ENCODE data around the gene SCGB1A1. TPM values are rescaled to one million over a fixed set of nuclear protein-coding genes. Genes with fewer than 3 reads are reported as not detected.
"Not testable (repeated sequence)": the region's sequence is repeated elsewhere in the genome, so short reads cannot be mapped to it uniquely, and the experiment has no call there.

SCGB1A1 gene
- polyA plus RNA-seq, 3 donors: not detected

DNA sequence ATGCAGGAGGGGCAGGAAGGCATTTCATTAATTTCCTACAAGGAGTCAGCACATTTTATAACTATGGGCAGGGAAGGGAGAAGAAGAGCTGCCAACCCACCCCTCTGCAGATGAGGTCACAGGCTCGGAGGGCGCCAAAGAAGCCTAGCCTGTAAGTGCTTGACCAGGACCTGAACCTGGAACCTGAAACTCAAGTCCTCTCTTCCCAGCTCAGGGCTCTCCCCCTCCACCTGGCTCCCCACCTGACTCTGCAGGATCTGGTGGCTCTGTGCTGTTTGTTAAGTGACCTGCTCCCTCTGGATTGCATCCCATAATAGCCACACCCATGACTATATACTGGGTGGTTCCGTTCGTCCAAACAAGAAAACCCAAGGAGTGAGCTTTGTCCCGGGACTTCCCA lies 27.3 kb downstream of the SCGB1A1 start:
- Histone ChIP-seq H3K9ac (ENCODE audit: insufficient read depth, low read length, poor library complexity, severe bottlenecking) (no peak overlapping the region), H3K79me2 (ENCODE audit: insufficient read depth, low read length) (no peaks in the 10 kb centered on the region), H3K4me3 (replicated peaks in 1 of 3; ENCODE audit: low read depth in 2 of 3, low read length in 3 of 3) (no peak overlapping the region), H3K4me2 (replicated peaks; ENCODE audit: extremely low read depth, low read length, poor library complexity, severe bottlenecking) (no peak overlapping the region), H3K4me1 (ENCODE audit: control insufficient read depth in 1 of 2, insufficient read depth in 2 of 2, low read length in 2 of 2) (peaks cover 44 to 55% of the 10 kb centered on the region in 2 donors), H2AFZ (ENCODE audit: insufficient read depth, low read depth, low read length, poor library complexity, severe bottlenecking) (no peak overlapping the region), H3K36me3 (replicated peaks in 1 of 2; ENCODE audit: control insufficient read depth in 1 of 2, insufficient read depth in 2 of 2, low read length in 2 of 2) (no peaks in the 10 kb centered on the region), H4K20me1 (ENCODE audit: insufficient read depth, low read length) (no peaks in the 10 kb centered on the region), H3K9me3 (replicated peaks in 1 of 2; ENCODE audit: control insufficient read depth in 1 of 2, insufficient read depth in 1 of 2, low read length in 2 of 2) (no peaks in the 10 kb centered on the region), H3K27me3 (ENCODE audit: control insufficient read depth in 2 of 2, insufficient read depth in 2 of 2, low read length in 2 of 2) (no peaks in the 10 kb centered on the region), H3K27ac (ENCODE audit: low read depth in 1 of 2, low read length in 2 of 2) (no peak overlapping the region)
- peaks cover 55% of the 10 kb centered on the region for H3K4me1 Mint-ChIP-seq
- TF ChIP-seq, protein P1, sequence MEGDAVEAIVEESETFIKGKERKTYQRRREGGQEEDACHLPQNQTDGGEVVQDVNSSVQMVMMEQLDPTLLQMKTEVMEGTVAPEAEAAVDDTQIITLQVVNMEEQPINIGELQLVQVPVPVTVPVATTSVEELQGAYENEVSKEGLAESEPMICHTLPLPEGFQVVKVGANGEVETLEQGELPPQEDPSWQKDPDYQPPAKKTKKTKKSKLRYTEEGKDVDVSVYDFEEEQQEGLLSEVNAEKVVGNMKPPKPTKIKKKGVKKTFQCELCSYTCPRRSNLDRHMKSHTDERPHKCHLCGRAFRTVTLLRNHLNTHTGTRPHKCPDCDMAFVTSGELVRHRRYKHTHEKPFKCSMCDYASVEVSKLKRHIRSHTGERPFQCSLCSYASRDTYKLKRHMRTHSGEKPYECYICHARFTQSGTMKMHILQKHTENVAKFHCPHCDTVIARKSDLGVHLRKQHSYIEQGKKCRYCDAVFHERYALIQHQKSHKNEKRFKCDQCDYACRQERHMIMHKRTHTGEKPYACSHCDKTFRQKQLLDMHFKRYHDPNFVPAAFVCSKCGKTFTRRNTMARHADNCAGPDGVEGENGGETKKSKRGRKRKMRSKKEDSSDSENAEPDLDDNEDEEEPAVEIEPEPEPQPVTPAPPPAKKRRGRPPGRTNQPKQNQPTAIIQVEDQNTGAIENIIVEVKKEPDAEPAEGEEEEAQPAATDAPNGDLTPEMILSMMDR (IDR thresholded peaks at IDR 0.05): no peak
- peaks cover 6 to 23% of the 10 kb centered on the region in 2 donors for H3K36me3 Mint-ChIP-seq
- H3K9me3 Mint-ChIP-seq: no peaks in the 10 kb centered on the region
- intact Hi-C loops (cut with micrococcal nuclease): no loop called here
- peak overlapping the region in 3 of 7 donors; percentile 30 to 73 (median 61) for H3K27ac Mint-ChIP-seq
- no peak overlapping the region for H3K4me3 Mint-ChIP-seq
- peaks cover 0 to 4% (median 0%) of the 10 kb centered on the region in 3 donors for H3K27me3 Mint-ChIP-seq (ENCODE audit: low read depth in 3 of 3)
- 100% methylated on average over 1 of the region's 5 CpGs for WGBS (ENCODE audit: insufficient coverage)
- DNase-seq: no peak

DNA sequence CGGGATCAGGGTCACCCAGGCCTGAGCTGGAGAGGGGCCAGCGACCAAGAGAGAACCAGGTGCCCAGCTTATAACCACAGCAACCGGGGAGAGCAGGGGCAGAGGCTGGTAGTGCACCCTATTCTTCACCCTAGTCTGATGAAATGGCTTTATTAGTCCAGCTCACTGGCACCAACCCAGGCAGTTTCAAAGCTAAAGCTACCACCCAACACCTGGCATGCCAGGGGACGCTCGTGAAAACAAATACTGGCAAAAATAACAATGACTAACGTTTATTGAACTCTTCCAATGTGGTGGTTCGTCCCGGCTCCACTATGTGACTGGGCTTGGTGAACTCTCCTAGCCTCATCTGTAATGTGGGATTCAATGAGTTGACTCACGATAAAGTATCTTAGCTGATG lies 30.6 kb downstream of the SCGB1A1 start:
- TF ChIP-seq, protein P1 (IDR thresholded peaks at IDR 0.05): no peak
- Histone ChIP-seq H3K27ac (ENCODE audit: low read depth in 1 of 2, low read length in 2 of 2) (no peak overlapping the region), H3K9ac (ENCODE audit: insufficient read depth, low read length, poor library complexity, severe bottlenecking) (no peak overlapping the region), H4K20me1 (ENCODE audit: insufficient read depth, low read length) (no peaks in the 10 kb centered on the region), H3K27me3 (ENCODE audit: control insufficient read depth in 2 of 2, insufficient read depth in 2 of 2, low read length in 2 of 2) (no peaks in the 10 kb centered on the region), H3K4me3 (replicated peaks in 1 of 3; ENCODE audit: low read depth in 2 of 3, low read length in 3 of 3) (no peak overlapping the region), H3K9me3 (replicated peaks in 1 of 2; ENCODE audit: control insufficient read depth in 1 of 2, insufficient read depth in 1 of 2, low read length in 2 of 2) (no peaks in the 10 kb centered on the region), H2AFZ (ENCODE audit: insufficient read depth, low read depth, low read length, poor library complexity, severe bottlenecking) (no peak overlapping the region), H3K4me2 (replicated peaks; ENCODE audit: extremely low read depth, low read length, poor library complexity, severe bottlenecking) (no peak overlapping the region), H3K79me2 (ENCODE audit: insufficient read depth, low read length) (no peaks in the 10 kb centered on the region), H3K4me1 (ENCODE audit: control insufficient read depth in 1 of 2, insufficient read depth in 2 of 2, low read length in 2 of 2) (peaks cover 21 to 29% of the 10 kb centered on the region in 2 donors), H3K36me3 (replicated peaks in 1 of 2; ENCODE audit: control insufficient read depth in 1 of 2, insufficient read depth in 2 of 2, low read length in 2 of 2) (no peaks in the 10 kb centered on the region)
- no peak for DNase-seq
- no peak overlapping the region for H3K27ac Mint-ChIP-seq
- H3K4me1 Mint-ChIP-seq: peaks cover 39% of the 10 kb centered on the region
- intact Hi-C loops (cut with micrococcal nuclease): no loop called here
- H3K27me3 Mint-ChIP-seq (ENCODE audit: low read depth in 3 of 3): peaks cover 0 to 4% (median 4%) of the 10 kb centered on the region in 3 donors
- no peak overlapping the region for H3K4me3 Mint-ChIP-seq
- 91% methylated on average over 7 of the region's 9 CpGs for WGBS (ENCODE audit: insufficient coverage)
- H3K36me3 Mint-ChIP-seq: peaks cover 6 to 25% of the 10 kb centered on the region in 2 donors
- peaks cover 0 to 2% (median 0%) of the 10 kb centered on the region in 7 donors for H3K9me3 Mint-ChIP-seq

DNA sequence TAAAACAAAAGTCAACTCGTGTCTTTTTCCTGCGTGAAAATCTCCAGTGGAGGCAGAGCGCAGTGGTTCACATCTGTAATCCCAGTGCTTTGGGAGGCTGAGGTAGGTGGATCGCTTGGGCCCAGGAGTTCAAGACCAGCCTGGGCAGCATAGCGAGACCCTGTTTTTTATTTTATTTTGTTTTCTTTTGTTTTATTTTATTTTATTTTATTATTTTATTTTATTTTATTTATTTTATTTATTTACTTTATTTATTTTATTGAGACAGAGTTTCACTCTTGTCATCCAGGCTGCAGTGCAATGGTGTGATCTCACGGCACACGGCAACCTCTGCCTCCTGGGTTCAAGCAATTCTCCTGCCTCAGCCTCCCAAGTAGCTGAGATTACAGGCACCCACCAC lies 31.1 kb downstream of the SCGB1A1 start:
- H3K79me2 ChIP-seq (ENCODE audit: insufficient read depth, low read length); H4K20me1 ChIP-seq (ENCODE audit: insufficient read depth, low read length); H3K27ac ChIP-seq (ENCODE audit: low read depth in 1 of 2, low read length in 2 of 2); H3K4me3 ChIP-seq (replicated peaks in 1 of 3; ENCODE audit: low read depth in 2 of 3, low read length in 3 of 3); H3K9me3 Mint-ChIP-seq; DNase-seq; H2AFZ ChIP-seq (ENCODE audit: insufficient read depth, low read depth, low read length, poor library complexity, severe bottlenecking); H3K9ac ChIP-seq (ENCODE audit: insufficient read depth, low read length, poor library complexity, severe bottlenecking); H3K4me2 ChIP-seq (replicated peaks; ENCODE audit: extremely low read depth, low read length, poor library complexity, severe bottlenecking); H3K27me3 ChIP-seq (ENCODE audit: control insufficient read depth in 2 of 2, insufficient read depth in 2 of 2, low read length in 2 of 2); H3K27ac Mint-ChIP-seq; intact Hi-C loops (cut with micrococcal nuclease); H3K4me3 Mint-ChIP-seq; H3K27me3 Mint-ChIP-seq (ENCODE audit: low read depth in 3 of 3); H3K36me3 ChIP-seq (replicated peaks in 1 of 2; ENCODE audit: control insufficient read depth in 1 of 2, insufficient read depth in 2 of 2, low read length in 2 of 2); H3K9me3 ChIP-seq (replicated peaks in 1 of 2; ENCODE audit: control insufficient read depth in 1 of 2, insufficient read depth in 1 of 2, low read length in 2 of 2): not testable (repeated sequence)
- Mint-ChIP-seq H3K36me3 (peaks cover 6 to 25% of the 10 kb centered on the region in 2 donors), H3K4me1 (peaks cover 36% of the 10 kb centered on the region)
- peaks cover 16 to 24% of the 10 kb centered on the region in 2 donors for H3K4me1 ChIP-seq (ENCODE audit: control insufficient read depth in 1 of 2, insufficient read depth in 2 of 2, low read length in 2 of 2)
- 100% methylated on average over 4 of the region's 7 CpGs for WGBS (ENCODE audit: insufficient coverage)
